Neuronal stem cell (in vitro differentiated cells): ENCODE results near the gene MACROD2.
A peak's percentile ranks its signal among the peaks of the same experiment; 100 is the strongest.

ENCODE experiments used
- DNase-seq: peaks from one replicate; pipeline ENCODE4 v3.0.0-alpha.2; 2013; ENCODE audit warnings: low spot score
- H2AFZ ChIP-seq: one replicate; pipeline ENCODE4 v1.6.1; 2013; ENCODE audit warnings: mild to moderate bottlenecking, low read length, inconsistent platforms
- H2AK5ac ChIP-seq: 2 replicates; pipeline ENCODE4 v1.6.1; 2013; ENCODE audit warnings: low read depth, mild to moderate bottlenecking, inconsistent platforms, low read length, moderate library complexity, mixed read lengths
- H2BK120ac ChIP-seq: 2 replicates; pipeline ENCODE4 v1.6.1; 2013; ENCODE audit warnings: low read depth, mild to moderate bottlenecking, inconsistent platforms, low read length, moderate library complexity, mixed read lengths
- H2BK12ac ChIP-seq: one replicate; pipeline ENCODE4 v1.6.1; 2013; ENCODE audit warnings: low read length, inconsistent platforms
- H2BK15ac ChIP-seq: 2 replicates; pipeline ENCODE4 v1.6.1; 2013; ENCODE audit warnings: mild to moderate bottlenecking, low read length, inconsistent platforms, mixed read lengths
- H2BK5ac ChIP-seq: one replicate; pipeline ENCODE4 v1.6.1; 2013; ENCODE audit warnings: inconsistent platforms, mild to moderate bottlenecking, low read length, moderate library complexity
- H3K14ac ChIP-seq: one replicate; pipeline ENCODE4 v1.6.1; 2013; ENCODE audit warnings: low read length, inconsistent platforms
- H3K18ac ChIP-seq: 2 replicates; pipeline ENCODE4 v1.6.1; 2013; ENCODE audit warnings: low read length, inconsistent platforms
- H3K23ac ChIP-seq: 2 replicates; pipeline ENCODE4 v1.6.1; 2013; ENCODE audit warnings: low read depth, mild to moderate bottlenecking, mixed read lengths, low read length, inconsistent platforms; ENCODE audit not compliant: poor library complexity
- H3K27ac ChIP-seq: replicated peaks from 3 replicates; pipeline ENCODE4 v1.5.1; 2013; ENCODE audit warnings: low read length, inconsistent platforms
- H3K27me3 ChIP-seq, 3 experiments: 2 replicates each; pipeline ENCODE4 v1.6.1; 2013; ENCODE audit warnings: low read length in 3 of 3, mild to moderate bottlenecking in 2 of 3, inconsistent platforms in 1 of 3, low read depth in 1 of 3, mixed read lengths in 1 of 3, moderate library complexity in 1 of 3; ENCODE audit not compliant: control insufficient read depth in 3 of 3, insufficient read depth in 3 of 3
- H3K36me3 ChIP-seq, 2 donors: replicated peaks in 1 of 2; 2 replicates each; pipeline ENCODE4 v1.6.1; 2013; ENCODE audit warnings: low read length in 2 of 2; ENCODE audit not compliant: control insufficient read depth in 2 of 2, insufficient read depth in 2 of 2
- H3K4ac ChIP-seq: 2 replicates; pipeline ENCODE4 v1.6.1; 2013; ENCODE audit warnings: inconsistent platforms, mild to moderate bottlenecking, low read length, moderate library complexity
- H3K4me1 ChIP-seq, 2 donors: 1 replicate in 1 of 2; 2 replicates in 1 of 2; pipeline ENCODE4 v1.6.1; 2013; ENCODE audit warnings: low read length in 2 of 2, low read depth in 1 of 2; ENCODE audit not compliant: control insufficient read depth in 2 of 2, insufficient read depth in 1 of 2
- H3K4me2 ChIP-seq: one replicate; pipeline ENCODE4 v1.6.1; 2013; ENCODE audit warnings: mild to moderate bottlenecking, low read length, inconsistent platforms; ENCODE audit not compliant: insufficient read depth, poor library complexity, severe bottlenecking
- H3K4me3 ChIP-seq, 2 donors: 2 replicates each; pipeline ENCODE4 v1.5.1; 2013; ENCODE audit warnings: low read length in 2 of 2, mild to moderate bottlenecking in 2 of 2, inconsistent platforms in 1 of 2, moderate library complexity in 1 of 2
- H3K79me1 ChIP-seq: one replicate; pipeline ENCODE4 v1.6.1; 2013; ENCODE audit warnings: low read depth, mild to moderate bottlenecking, inconsistent platforms, low read length, moderate library complexity
- H3K9ac ChIP-seq: one replicate; pipeline ENCODE4 v1.6.1; 2013; ENCODE audit warnings: mild to moderate bottlenecking, low read depth, low read length, inconsistent platforms; ENCODE audit not compliant: poor library complexity
- H3K9me3 ChIP-seq, 2 donors: replicated peaks in 1 of 2; 2 replicates each; pipeline versions ENCODE3 to v1.6.1; 2013; ENCODE audit warnings: low read length in 2 of 2, mild to moderate bottlenecking in 2 of 2, inconsistent platforms in 1 of 2, low read depth in 1 of 2, mixed read lengths in 1 of 2, moderate library complexity in 1 of 2; ENCODE audit not compliant: control insufficient read depth in 2 of 2, insufficient read depth in 1 of 2
- H4K8ac ChIP-seq: one replicate; pipeline ENCODE4 v1.6.1; 2013; ENCODE audit warnings: low read depth, mild to moderate bottlenecking, inconsistent platforms, low read length, moderate library complexity
- H4K91ac ChIP-seq: one replicate; pipeline ENCODE4 v1.6.1; 2013; ENCODE audit warnings: low read length, low read depth, mild to moderate bottlenecking, inconsistent platforms; ENCODE audit not compliant: poor library complexity
- WGBS, 2 donors: extraction: QIAGEN DNeasy Blood & Tissue Kit; methylation state at CpG; one replicate each; pipeline ENCODE4 v1.1.7; 2013; ENCODE audit warnings: missing lambda C conversion rate in 2 of 2, mixed read lengths in 1 of 2; ENCODE audit not compliant: insufficient read length in 2 of 2, insufficient replicate concordance in 1 of 2; ENCODE audit errors: extremely low coverage in 2 of 2; 5-methylcytosine and 5-hydroxymethylcytosine counted together

The MACROD2 gene

DNA sequence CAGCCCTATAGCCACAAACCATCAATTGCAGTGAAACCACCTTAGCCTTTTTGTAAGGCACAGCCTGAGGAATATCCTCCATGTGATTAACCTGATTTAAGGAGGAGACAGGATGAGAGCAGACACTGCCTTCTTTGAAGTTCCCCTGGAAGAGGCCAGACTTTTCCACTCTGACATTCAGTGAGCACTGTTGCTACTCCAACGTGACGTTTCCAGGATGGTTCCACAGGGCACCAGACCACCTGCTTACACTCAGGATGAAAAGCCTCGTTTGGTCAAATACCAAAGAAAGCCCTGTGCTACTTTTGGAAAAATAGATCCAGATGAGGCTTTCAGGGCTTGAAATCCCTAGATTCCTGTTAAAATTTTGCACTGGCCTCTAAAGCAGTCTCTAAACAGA is 1444.2 kb downstream of the MACROD2 start:
- Histone ChIP-seq H2BK120ac (no peak overlapping the region), H3K27me3 (no peaks in the 10 kb centered on the region), H3K9ac (no peak overlapping the region), H4K91ac (no peak overlapping the region), H3K18ac (peak overlapping the region; percentile 11), H3K36me3 (no peaks in the 10 kb centered on the region), H2BK12ac (no peak overlapping the region), H2AK5ac (no peak overlapping the region), H3K23ac (no peak overlapping the region), H3K79me1 (no peaks in the 10 kb centered on the region), H2BK5ac (no peak overlapping the region), H4K8ac (no peak overlapping the region), H3K9me3 (peaks cover 0 to 4% of the 10 kb centered on the region in 2 donors), H2BK15ac (no peak overlapping the region), H3K27ac (no peak overlapping the region), H3K4ac (no peak overlapping the region), H3K4me2 (no peak overlapping the region), H3K4me1 (peaks cover 2 to 6% of the 10 kb centered on the region in 2 donors), H2AFZ (no peak overlapping the region), H3K4me3 (no peak overlapping the region), H3K14ac (no peak overlapping the region)
- WGBS, 2 donors = no CpG with 5 or more reads among the region's 3 CpGs
- no peak for DNase-seq

DNA sequence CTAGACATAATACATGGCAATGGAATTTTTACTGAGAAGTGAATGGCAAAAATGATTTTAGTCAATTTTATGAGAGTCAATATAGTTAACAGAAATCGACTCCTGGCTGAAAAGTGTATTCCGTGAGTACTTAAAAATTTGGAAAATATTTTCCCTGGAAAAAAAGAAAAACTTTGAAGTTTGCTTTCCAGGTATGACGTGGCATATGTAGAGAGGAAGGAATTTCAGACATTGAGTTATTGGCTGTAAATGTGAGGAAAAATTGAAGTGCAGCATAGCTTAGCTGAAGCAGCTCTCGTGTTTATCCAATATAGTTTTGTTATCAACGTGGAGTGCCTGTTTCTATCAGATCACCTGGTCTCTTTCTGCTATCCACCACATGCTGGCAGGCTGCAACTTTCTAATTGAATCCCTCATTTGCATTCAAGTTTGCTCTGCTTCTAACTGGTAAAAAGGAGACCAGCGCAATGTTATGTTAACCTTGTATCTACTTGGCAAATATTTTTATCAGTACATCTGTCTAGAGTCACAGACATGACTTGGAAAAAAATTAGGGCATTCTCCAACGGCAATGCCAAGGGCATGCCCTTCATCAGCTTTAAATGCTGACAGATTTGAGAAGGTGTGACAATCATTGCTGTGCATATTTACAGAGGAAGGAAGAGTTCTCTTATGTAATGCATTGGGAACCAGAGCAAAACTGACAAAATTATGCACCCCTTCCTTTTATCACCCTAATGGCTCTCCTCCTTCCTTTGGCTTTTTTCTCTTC is 1444.9 kb downstream of the MACROD2 start:
- Histone ChIP-seq H3K4me1 (peaks cover 2 to 6% of the 10 kb centered on the region in 2 donors), H3K4me2 (no peak overlapping the region), H2AFZ (no peak overlapping the region), H2AK5ac (no peak overlapping the region), H4K91ac (no peak overlapping the region), H2BK5ac (no peak overlapping the region), H3K9me3 (peaks cover 0 to 4% of the 10 kb centered on the region in 2 donors), H3K27ac (no peak overlapping the region), H3K9ac (no peak overlapping the region), H3K27me3 (no peaks in the 10 kb centered on the region), H3K14ac (no peak overlapping the region), H3K23ac (no peak overlapping the region), H3K36me3 (no peaks in the 10 kb centered on the region), H3K79me1 (no peaks in the 10 kb centered on the region), H3K4me3 (no peak overlapping the region), H2BK12ac (no peak overlapping the region), H4K8ac (no peak overlapping the region), H2BK15ac (no peak overlapping the region), H3K4ac (no peak overlapping the region), H3K18ac (no peak overlapping the region), H2BK120ac (no peak overlapping the region)
- no peak for DNase-seq
- no CpG with 5 or more reads among the region's 7 CpGs for WGBS, 2 donors

DNA sequence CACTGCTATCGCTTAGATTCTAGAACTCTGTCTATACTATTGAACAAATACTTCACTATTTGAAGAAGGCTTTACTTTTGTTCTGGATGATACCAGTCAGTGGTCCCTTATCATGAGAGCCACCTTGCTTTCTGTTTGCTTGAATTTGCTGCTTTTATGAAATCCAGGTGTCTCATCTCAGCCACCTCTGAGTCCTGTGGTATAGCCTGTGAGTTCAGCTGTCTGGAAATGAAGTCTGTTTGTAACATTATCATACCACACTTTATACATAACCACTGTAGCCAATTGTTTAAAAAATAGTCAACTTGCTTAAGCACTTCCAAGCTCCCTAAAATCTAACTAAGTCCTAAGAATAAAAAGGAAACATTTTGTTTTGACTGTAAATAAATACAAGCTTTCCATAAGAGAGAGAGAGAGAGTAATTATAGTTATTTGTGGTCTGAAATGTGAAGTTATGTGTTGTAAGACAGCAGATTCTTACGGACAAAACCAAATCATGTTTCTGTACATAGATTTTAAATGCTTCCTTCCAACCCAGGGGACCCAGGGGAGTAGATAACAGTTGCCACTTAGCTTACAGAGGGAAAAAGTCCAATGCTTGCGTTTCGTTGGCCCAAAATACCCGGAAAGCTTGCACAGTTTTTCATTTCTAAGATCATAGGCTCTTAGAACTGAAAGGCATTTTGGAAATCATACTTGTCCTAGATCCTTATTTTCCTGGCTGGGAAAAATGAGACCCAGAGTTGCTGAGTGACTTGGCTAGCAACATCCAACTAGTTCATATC is 1449.9 kb downstream of the MACROD2 start:
- Histone ChIP-seq H3K4me1 (peaks cover under 1 to 5% of the 10 kb centered on the region in 2 donors), H3K36me3 (no peaks in the 10 kb centered on the region), H3K18ac (no peak overlapping the region), H2BK15ac (no peak overlapping the region), H4K8ac (no peak overlapping the region), H3K4me2 (no peak overlapping the region), H3K14ac (no peak overlapping the region), H2AFZ (no peak overlapping the region), H3K9me3 (no peaks in the 10 kb centered on the region), H3K4me3 (no peak overlapping the region), H2BK5ac (no peak overlapping the region), H2BK12ac (no peak overlapping the region), H3K23ac (no peak overlapping the region), H3K4ac (no peak overlapping the region), H2BK120ac (no peak overlapping the region), H3K27me3 (no peaks in the 10 kb centered on the region), H2AK5ac (no peak overlapping the region), H4K91ac (no peak overlapping the region), H3K79me1 (no peaks in the 10 kb centered on the region), H3K27ac (no peak overlapping the region), H3K9ac (no peak overlapping the region)
- WGBS, 2 donors = no CpG with 5 or more reads among the region's 5 CpGs
- DNase-seq = no peak

DNA sequence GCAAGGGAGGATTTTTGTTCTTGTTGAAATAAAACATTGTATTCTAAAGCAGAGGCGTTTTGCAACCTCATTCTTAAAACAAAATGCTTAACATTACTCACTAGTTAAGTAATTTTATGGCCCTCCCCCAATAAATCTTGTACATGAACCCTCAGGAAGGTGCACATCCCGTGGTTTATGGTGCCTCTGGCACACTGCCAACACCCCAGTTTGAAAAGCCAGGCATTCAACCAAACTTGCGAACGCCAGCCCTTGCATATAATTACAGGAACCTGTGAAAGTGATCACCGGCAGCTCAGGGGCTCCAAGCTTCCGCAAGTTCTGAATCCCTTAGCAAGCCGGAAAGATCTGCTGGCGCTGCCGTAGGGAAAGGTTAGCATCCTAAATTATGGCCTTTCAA is 1451.1 kb downstream of the MACROD2 start:
- H3K27ac ChIP-seq = no peak overlapping the region
- H2AK5ac ChIP-seq = no peak overlapping the region
- H3K36me3 ChIP-seq = no peaks in the 10 kb centered on the region
- H2BK12ac ChIP-seq = no peak overlapping the region
- H3K79me1 ChIP-seq = no peaks in the 10 kb centered on the region
- no peak overlapping the region for H3K4ac ChIP-seq
- H3K14ac ChIP-seq = no peak overlapping the region
- WGBS, 2 donors = no CpG with 5 or more reads among the region's 9 CpGs
- H3K9ac ChIP-seq = no peak overlapping the region
- H3K23ac ChIP-seq = no peak overlapping the region
- no peak overlapping the region for H3K4me3 ChIP-seq
- no peak overlapping the region for H2AFZ ChIP-seq
- DNase-seq = no peak
- no peak overlapping the region for H4K8ac ChIP-seq
- no peak overlapping the region for H2BK15ac ChIP-seq
- H3K4me2 ChIP-seq = no peak overlapping the region
- no peaks in the 10 kb centered on the region for H3K9me3 ChIP-seq
- H3K4me1 ChIP-seq = no peaks in the 10 kb centered on the region
- no peak overlapping the region for H2BK5ac ChIP-seq
- no peak overlapping the region for H4K91ac ChIP-seq
- H2BK120ac ChIP-seq = no peak overlapping the region
- no peaks in the 10 kb centered on the region for H3K27me3 ChIP-seq
- H3K18ac ChIP-seq = no peak overlapping the region
